K562 (cell line): ENCODE measurements around the gene PHF14.

Experiments
- CTCF ChIP-seq, 3 experiments: IDR thresholded peaks in 2 of 3; conservative IDR thresholded peaks in 1 of 3; 2 replicates each; pipeline ENCODE4 v1.5.1; 2011 to 2012; ENCODE audit warnings: low read length in 3 of 3, mild to moderate bottlenecking in 3 of 3, control low read depth in 2 of 3, improper control_type of control experiment in 1 of 3, inconsistent platforms in 1 of 3, low read depth in 1 of 3, mixed read lengths in 1 of 3, moderate library complexity in 1 of 3; ENCODE audit not compliant: insufficient read depth in 2 of 3
- DNMT1 ChIP-seq: fragments of 450-650 bp; IDR thresholded peaks from 2 replicates; pipeline ENCODE4 v1.6.1; 2016; ENCODE audit warnings: antibody characterized with exemption, mild to moderate bottlenecking
- EGR1 ChIP-seq: fragments of 450-650 bp; conservative IDR thresholded peaks from 2 replicates; pipeline ENCODE4 v1.6.1; 2017; ENCODE audit warnings: mild to moderate bottlenecking
- GTF3C2 ChIP-seq: IDR thresholded peaks from 3 replicates; pipeline ENCODE4 v1.6.1; 2011; ENCODE audit warnings: borderline replicate concordance, mild to moderate bottlenecking, moderate library complexity; ENCODE audit not compliant: insufficient read length; ENCODE audit errors: extremely low read depth
- IFI16 ChIP-seq: fragments of 250-450 bp; sonication (Bioruptor Pico); IDR thresholded peaks from 2 replicates; pipeline ENCODE4 v2.1.2; 2022; ENCODE audit warnings: mild to moderate bottlenecking, inconsistent platforms
- KDM1A ChIP-seq, 2 experiments: fragments of 450-650 bp; IDR thresholded peaks; 2 replicates each; pipeline ENCODE4 v1.6.1; 2016; ENCODE audit warnings: mild to moderate bottlenecking in 2 of 2
- PKNOX1 ChIP-seq: fragments of 450-650 bp; IDR thresholded peaks from 2 replicates; pipeline ENCODE4 v1.6.1; 2016
- UBTF ChIP-seq, 2 experiments: IDR thresholded peaks; 2 replicates each; pipeline ENCODE4 v1.6.1; 2012; ENCODE audit warnings: improper control_type of control experiment in 2 of 2, low read depth in 2 of 2, low read length in 2 of 2, borderline replicate concordance in 1 of 2
- ZBTB9 ChIP-seq: fragments of 450-650 bp; formaldehyde crosslinking; IDR thresholded peaks from 2 replicates; pipeline ENCODE4 v1.4.0; 2020; ENCODE audit warnings: mild to moderate bottlenecking, moderate library complexity
- ZFP91 ChIP-seq: sonication (generic); formaldehyde crosslinking; IDR thresholded peaks from 2 replicates; pipeline ENCODE4 v1.8.0; 2022; ENCODE audit warnings: mild to moderate bottlenecking, missing genetic modification reagents
- ZNF224 ChIP-seq: sonication (generic); formaldehyde crosslinking; IDR thresholded peaks from 2 replicates; pipeline ENCODE4 v1.8.0; 2022; ENCODE audit warnings: mild to moderate bottlenecking, missing genetic modification reagents
- ZNF24 ChIP-seq: fragments of 450-650 bp; IDR thresholded peaks from 2 replicates; pipeline ENCODE4 v1.6.1; 2016
- ZNF347 ChIP-seq: fragments of 450-650 bp; formaldehyde crosslinking; IDR thresholded peaks from 2 replicates; pipeline ENCODE4 v1.4.0; 2020; ENCODE audit warnings: low read depth, mild to moderate bottlenecking, moderate library complexity

- TF ChIP-seq ZNF24: no peak
- no peak for TF ChIP-seq CTCF (IDR thresholded peaks at IDR 0.05 in 2 of 3, conservative IDR thresholded peaks at IDR 0.05 in 1 of 3; ENCODE audit: insufficient read depth in 2 of 3, low read depth in 1 of 3, low read length in 3 of 3)
- TF ChIP-seq IFI16: no peak
- no peak for TF ChIP-seq KDM1A (IDR thresholded peaks at IDR 0.05)
- TF ChIP-seq GTF3C2: no peak
- TF ChIP-seq EGR1: no peak
- TF ChIP-seq ZNF347 (CRISPR knock-in tag): no peak
- TF ChIP-seq PKNOX1: no peak
- no peak for TF ChIP-seq ZBTB9 (CRISPR knock-in tag)
- TF ChIP-seq ZFP91 (CRISPR knock-in tag): no peak
- no peak for TF ChIP-seq ZNF224
- TF ChIP-seq DNMT1: no peak
- TF ChIP-seq UBTF (IDR thresholded peaks at IDR 0.05; ENCODE audit: borderline replicate concordance in 1 of 2, low read depth in 2 of 2, low read length in 2 of 2): no peak
These were observed 153.6 kb downstream of the PHF14 start for GRCh38 chr7:11127114-11127785.
